Measurements from ENCODE around the gene TFCP2.

Gene TFCP2

GRCh38 chr12:51049525-51049924 lies 123.4 kb downstream of the TFCP2 start:
- DNase-seq (ENCODE audit: insufficient read length, low spot score) (no peak), FAIRE-seq (no peak)

- DNase-seq (ENCODE audit: insufficient read length, low spot score): no peak
- FAIRE-seq: no peak
Measured at GRCh38 chr12:51048661-51049251, 124.2 kb downstream of the TFCP2 start.

- FAIRE-seq (peak; percentile 96), DNase-seq (ENCODE audit: insufficient read length, low spot score) (peak; percentile 91)
Measured at GRCh38 chr12:51047655-51048540, 125.0 kb downstream of the TFCP2 start, which contains the start of gene LETMD1. TSS of gene LETMD1 (plus strand) at chr12:51048327. CDS start at chr12:51048357, 30 bp downstream.

Measured in GM19239 (cell line).